ENCODE measurements around the gene SPANXN5. TPM values are rescaled to one million over a fixed set of nuclear protein-coding genes. Genes with fewer than 3 reads are reported as not detected.

The SPANXN5 gene
- total RNA-seq, 1 experiment from 2014 or later = not detected

GRCh38 chrX:52821079-52821760, 24.0 kb upstream of the SPANXN5 start (continued):
- no peak for TF ChIP-seq AR (CRISPR knock-in tag; IDR thresholded peaks at IDR 0.05)
- TF ChIP-seq RORB (CRISPR knock-in tag; IDR thresholded peaks at IDR 0.05) = no peak
- no peak for TF ChIP-seq GTF2I (CRISPR knock-in tag; conservative IDR thresholded peaks at IDR 0.05)

- no peaks in the 10 kb centered on the region for H3K36me3 Mint-ChIP-seq
- ChIA-PET CTCF (no interaction called here), POLR2A (no interaction called here)
- no peak overlapping the region for H3K4me3 Mint-ChIP-seq
- no peaks in the 10 kb centered on the region for H3K27me3 Mint-ChIP-seq (ENCODE audit: low read depth)
- no peak overlapping the region for H3K27ac Mint-ChIP-seq
- DNase-seq (ENCODE audit: low spot score) (no peak), ATAC-seq (no peak)
- TF ChIP-seq CBFB (CRISPR knock-in tag; IDR thresholded peaks at IDR 0.05; ENCODE audit: low read depth) = no peak
- TF ChIP-seq FOXK1 (CRISPR knock-in tag; IDR thresholded peaks at IDR 0.05) = no peak
- no peak for TF ChIP-seq ATF1 (CRISPR knock-in tag; IDR thresholded peaks at IDR 0.05)
- TF ChIP-seq PRRX2 (CRISPR knock-in tag; IDR thresholded peaks at IDR 0.05) = no peak
- no peak for TF ChIP-seq ZNF219 (CRISPR knock-in tag; IDR thresholded peaks at IDR 0.05; ENCODE audit: borderline replicate concordance)
- no peak for TF ChIP-seq GTF2I (CRISPR knock-in tag; conservative IDR thresholded peaks at IDR 0.05)
- TF ChIP-seq OVOL2 (CRISPR knock-in tag; IDR thresholded peaks at IDR 0.05; ENCODE audit: borderline replicate concordance) = no peak
- TF ChIP-seq MYBL2 (CRISPR knock-in tag; IDR thresholded peaks at IDR 0.05) = no peak
- no peak for TF ChIP-seq HMGXB4 (CRISPR knock-in tag; IDR thresholded peaks at IDR 0.05)
- no peak for TF ChIP-seq ZSCAN18 (CRISPR knock-in tag; IDR thresholded peaks at IDR 0.05)
- TF ChIP-seq USF2 (CRISPR knock-in tag; IDR thresholded peaks at IDR 0.05) = no peak
- no peak for TF ChIP-seq TCF7 (CRISPR knock-in tag; IDR thresholded peaks at IDR 0.05; ENCODE audit: low read depth)
- TF ChIP-seq CTCF (IDR thresholded peaks at IDR 0.05) = no peak
- TF ChIP-seq ZNF317 (CRISPR knock-in tag; IDR thresholded peaks at IDR 0.05; ENCODE audit: borderline replicate concordance, low read depth) = no peak
- no peak for TF ChIP-seq ZNF425 (CRISPR knock-in tag; conservative IDR thresholded peaks at IDR 0.05)
- TF ChIP-seq ZNF396 (CRISPR knock-in tag; IDR thresholded peaks at IDR 0.05; ENCODE audit: borderline replicate concordance) = no peak
- no peak for TF ChIP-seq ATF6 (CRISPR knock-in tag; IDR thresholded peaks at IDR 0.05)
- no peak for TF ChIP-seq IRF2 (CRISPR knock-in tag; IDR thresholded peaks at IDR 0.05; ENCODE audit: borderline replicate concordance, low read depth)
- no peak for TF ChIP-seq SP1 (CRISPR knock-in tag; conservative IDR thresholded peaks at IDR 0.05)
- H3K9me3 Mint-ChIP-seq = no peaks in the 10 kb centered on the region
- H3K4me1 Mint-ChIP-seq = no peaks in the 10 kb centered on the region
Observed at GRCh38 chrX:52819788-52820187, 22.6 kb upstream of the SPANXN5 start.
